Measurements from ENCODE around the gene ADRA2C.

GRCh38 chr4:3753726-3754412 is 12.3 kb upstream of the ADRA2C start:
- TF ChIP-seq NFIC (IDR thresholded peaks at IDR 0.05) (no peak), EP300 (IDR thresholded peaks at IDR 0.05; ENCODE audit: borderline replicate concordance) (no peak), RAD21 (IDR thresholded peaks at IDR 0.05; ENCODE audit: low read depth) (no peak), TAF1 (IDR thresholded peaks at IDR 0.05; ENCODE audit: low read depth) (no peak), ZBTB7A (IDR thresholded peaks at IDR 0.05; ENCODE audit: low read depth) (no peak)
